ENCODE data around the gene ITPKC. TPM values are rescaled to one million over a fixed set of nuclear protein-coding genes. Genes with fewer than 3 reads are reported as not detected.

The ITPKC gene
- total and polyA plus RNA-seq, 2 of the 13 experiments (the other 11 are each of a cell fraction or from before 2014, with no cell fraction given), result 6.9 to 11.2 TPM

DNA sequence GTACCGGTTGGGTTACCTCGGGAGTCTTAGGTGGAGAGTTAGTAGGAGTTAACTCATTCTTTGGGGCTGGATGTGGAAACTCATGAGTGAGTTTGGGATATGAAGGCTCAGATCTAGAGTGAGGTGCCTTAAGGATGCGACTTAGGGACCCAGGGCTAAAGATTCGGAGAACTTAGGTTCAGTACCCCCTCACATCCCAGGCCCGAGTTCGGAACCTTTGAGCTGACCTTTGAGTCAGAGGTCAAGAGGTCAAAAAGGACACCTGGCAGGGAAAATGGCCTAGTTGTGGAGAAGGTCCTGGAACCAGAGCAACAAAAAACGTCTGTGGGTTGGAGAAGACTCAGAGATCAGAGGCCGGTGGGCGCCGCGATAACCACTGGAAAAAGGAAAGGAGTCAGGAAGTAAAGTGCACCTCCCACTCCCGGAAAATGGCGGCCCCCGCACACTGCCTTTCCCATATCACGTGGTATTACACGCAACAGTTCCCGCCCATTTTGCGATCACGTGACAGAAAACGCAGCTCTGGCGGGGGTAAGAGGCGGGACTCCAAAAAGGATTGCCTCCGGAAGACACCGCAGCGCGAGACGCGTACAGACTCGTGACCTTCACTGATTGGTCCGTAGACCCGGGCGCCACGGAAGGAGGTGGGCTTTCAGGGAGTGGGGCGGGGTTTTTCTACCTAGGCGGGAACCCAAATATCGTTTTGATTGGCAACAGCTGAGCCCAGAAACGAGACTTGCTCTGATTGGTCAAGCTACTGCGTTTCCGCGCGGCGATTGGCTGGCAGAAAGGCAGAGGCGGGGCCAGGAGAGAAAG is 33.4 kb downstream of the ITPKC start, which contains the start of gene ACTMAP (continued):
- TF ChIP-seq, protein P1, sequence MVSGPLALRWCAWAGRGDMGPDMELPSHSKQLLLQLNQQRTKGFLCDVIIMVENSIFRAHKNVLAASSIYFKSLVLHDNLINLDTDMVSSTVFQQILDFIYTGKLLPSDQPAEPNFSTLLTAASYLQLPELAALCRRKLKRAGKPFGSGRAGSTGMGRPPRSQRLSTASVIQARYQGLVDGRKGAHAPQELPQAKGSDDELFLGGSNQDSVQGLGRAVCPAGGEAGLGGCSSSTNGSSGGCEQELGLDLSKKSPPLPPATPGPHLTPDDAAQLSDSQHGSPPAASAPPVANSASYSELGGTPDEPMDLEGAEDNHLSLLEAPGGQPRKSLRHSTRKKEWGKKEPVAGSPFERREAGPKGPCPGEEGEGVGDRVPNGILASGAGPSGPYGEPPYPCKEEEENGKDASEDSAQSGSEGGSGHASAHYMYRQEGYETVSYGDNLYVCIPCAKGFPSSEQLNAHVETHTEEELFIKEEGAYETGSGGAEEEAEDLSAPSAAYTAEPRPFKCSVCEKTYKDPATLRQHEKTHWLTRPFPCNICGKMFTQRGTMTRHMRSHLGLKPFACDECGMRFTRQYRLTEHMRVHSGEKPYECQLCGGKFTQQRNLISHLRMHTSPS (CRISPR knock-in tag; IDR thresholded peaks at IDR 0.05; ENCODE audit: low read depth), result no peak
- TF ChIP-seq, protein P2, sequence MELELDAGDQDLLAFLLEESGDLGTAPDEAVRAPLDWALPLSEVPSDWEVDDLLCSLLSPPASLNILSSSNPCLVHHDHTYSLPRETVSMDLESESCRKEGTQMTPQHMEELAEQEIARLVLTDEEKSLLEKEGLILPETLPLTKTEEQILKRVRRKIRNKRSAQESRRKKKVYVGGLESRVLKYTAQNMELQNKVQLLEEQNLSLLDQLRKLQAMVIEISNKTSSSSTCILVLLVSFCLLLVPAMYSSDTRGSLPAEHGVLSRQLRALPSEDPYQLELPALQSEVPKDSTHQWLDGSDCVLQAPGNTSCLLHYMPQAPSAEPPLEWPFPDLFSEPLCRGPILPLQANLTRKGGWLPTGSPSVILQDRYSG (CRISPR knock-in tag; IDR thresholded peaks at IDR 0.05), result no peak
- TF ChIP-seq CENPT (CRISPR knock-in tag; IDR thresholded peaks at IDR 0.05; ENCODE audit: low read depth) (no peak), HCFC1 (IDR thresholded peaks at IDR 0.05; ENCODE audit: low read depth, low read length) (peak; percentile 50; the same call in 1 of the 2 replicates), ZNF879 (CRISPR knock-in tag; IDR thresholded peaks at IDR 0.05) (no peak), FOXK2 (IDR thresholded peaks at IDR 0.05) (peak; percentile 25), MIXL1 (CRISPR knock-in tag; IDR thresholded peaks at IDR 0.05) (no peak), ZNF782 (CRISPR knock-in tag; IDR thresholded peaks at IDR 0.05; ENCODE audit: borderline replicate concordance) (no peak), ZNF101 (CRISPR knock-in tag; IDR thresholded peaks at IDR 0.05; ENCODE audit: borderline replicate concordance, low read depth) (no peak), ZMAT3 (CRISPR knock-in tag; conservative IDR thresholded peaks at IDR 0.05) (no peak), PHF5A (CRISPR knock-in tag; IDR thresholded peaks at IDR 0.05; ENCODE audit: low read depth, unreplicated experiment) (no peak), ZNF296 (CRISPR knock-in tag; conservative IDR thresholded peaks at IDR 0.05) (no peak), ZNF3 (CRISPR knock-in tag; IDR thresholded peaks at IDR 0.05) (no peak), GATA4 (IDR thresholded peaks at IDR 0.05; ENCODE audit: borderline replicate concordance, low read depth) (no peak), REL (CRISPR knock-in tag; conservative IDR thresholded peaks at IDR 0.05) (no peak), NCOA2 (CRISPR knock-in tag; IDR thresholded peaks at IDR 0.05) (peak; percentile 6; the same call in 1 of the 2 replicates), ZBTB7A (CRISPR knock-in tag; IDR thresholded peaks at IDR 0.05) (no peak), TARDBP (CRISPR knock-in tag; IDR thresholded peaks at IDR 0.05) (peak; percentile 34; the same call in 1 of the 2 replicates)
- TF ChIP-seq, protein P3, sequence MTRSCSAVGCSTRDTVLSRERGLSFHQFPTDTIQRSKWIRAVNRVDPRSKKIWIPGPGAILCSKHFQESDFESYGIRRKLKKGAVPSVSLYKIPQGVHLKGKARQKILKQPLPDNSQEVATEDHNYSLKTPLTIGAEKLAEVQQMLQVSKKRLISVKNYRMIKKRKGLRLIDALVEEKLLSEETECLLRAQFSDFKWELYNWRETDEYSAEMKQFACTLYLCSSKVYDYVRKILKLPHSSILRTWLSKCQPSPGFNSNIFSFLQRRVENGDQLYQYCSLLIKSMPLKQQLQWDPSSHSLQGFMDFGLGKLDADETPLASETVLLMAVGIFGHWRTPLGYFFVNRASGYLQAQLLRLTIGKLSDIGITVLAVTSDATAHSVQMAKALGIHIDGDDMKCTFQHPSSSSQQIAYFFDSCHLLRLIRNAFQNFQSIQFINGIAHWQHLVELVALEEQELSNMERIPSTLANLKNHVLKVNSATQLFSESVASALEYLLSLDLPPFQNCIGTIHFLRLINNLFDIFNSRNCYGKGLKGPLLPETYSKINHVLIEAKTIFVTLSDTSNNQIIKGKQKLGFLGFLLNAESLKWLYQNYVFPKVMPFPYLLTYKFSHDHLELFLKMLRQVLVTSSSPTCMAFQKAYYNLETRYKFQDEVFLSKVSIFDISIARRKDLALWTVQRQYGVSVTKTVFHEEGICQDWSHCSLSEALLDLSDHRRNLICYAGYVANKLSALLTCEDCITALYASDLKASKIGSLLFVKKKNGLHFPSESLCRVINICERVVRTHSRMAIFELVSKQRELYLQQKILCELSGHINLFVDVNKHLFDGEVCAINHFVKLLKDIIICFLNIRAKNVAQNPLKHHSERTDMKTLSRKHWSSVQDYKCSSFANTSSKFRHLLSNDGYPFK (CRISPR knock-in tag; IDR thresholded peaks at IDR 0.05; ENCODE audit: borderline replicate concordance), result peak; percentile 69; the same call in 1 of the 2 replicates

Data from HepG2 (cell line).